Tibial nerve (tissue), 4 donors: ENCODE results near the gene RBMS3. TPM values are rescaled to one million over a fixed set of nuclear protein-coding genes. Genes with fewer than 3 reads are reported as not detected.

Experiments
- DNase-seq, 2 donors: peaks; one replicate each; pipeline ENCODE4 v3.0.0-alpha.2; 2019; ENCODE audit warnings: low spot score in 2 of 2
- H3K27ac ChIP-seq, 4 donors: fragments of 200-600 bp; sonication (generic) in 3 of 4; one replicate each; pipeline ENCODE4 v1.5.1; 2017 to 2019; ENCODE audit warnings: mild to moderate bottlenecking in 1 of 4
- H3K27me3 ChIP-seq, 2 donors: fragments of 200-600 bp; sonication (generic) in 1 of 2; one replicate each; pipeline versions ENCODE4 v1.5.1 to v1.6.0; 2017 to 2019
- H3K36me3 ChIP-seq, 3 donors: fragments of 200-600 bp; sonication (generic); one replicate each; pipeline ENCODE4 v1.5.1; 2018 to 2019
- H3K4me1 ChIP-seq, 4 donors: fragments of 200-600 bp; sonication (generic) in 3 of 4; one replicate each; pipeline ENCODE4 v1.5.1; 2017 to 2019
- H3K4me3 ChIP-seq, 4 donors: fragments of 200-600 bp; sonication (generic) in 3 of 4; one replicate each; pipeline ENCODE4 v1.5.1; 2017 to 2019; ENCODE audit warnings: mild to moderate bottlenecking in 1 of 4, moderate library complexity in 1 of 4
- H3K9me3 ChIP-seq, 4 donors: fragments of 200-600 bp; sonication (generic) in 3 of 4; one replicate each; pipeline ENCODE4 v1.5.1; 2017 to 2019
- EP300 ChIP-seq, 2 donors: sonication (generic); formaldehyde crosslinking; IDR thresholded peaks; one replicate each; pipeline ENCODE4 v1.6.1; 2017; ENCODE audit warnings: antibody characterized with exemption in 2 of 2, mild to moderate bottlenecking in 1 of 2
- POLR2A ChIP-seq, 2 donors: fragments of 450-650 bp; IDR thresholded peaks; one replicate each; pipeline ENCODE4 v1.6.1; 2017; ENCODE audit warnings: antibody characterized with exemption in 2 of 2, mild to moderate bottlenecking in 2 of 2, moderate library complexity in 2 of 2
- WGBS, 2 donors: methylation state at CpG; one replicate each; pipeline ENCODE4 v1.1.5; 2018; 5-methylcytosine and 5-hydroxymethylcytosine counted together
- total RNA-seq, 4 donors: library from RNA; depleted of rRNA; stranded (reverse); fragments of >200 nt; gene quantifications; one replicate each; pipeline ENCODE4 v1.1.0, GENCODE V29; 2016
- TF ChIP-seq, protein P1 (sequence below), 5 experiments: fragments of 200-600 bp in 3 of 5; fragments of 450-650 bp in 2 of 5; sonication (generic) in 3 of 5; IDR thresholded peaks; one replicate each; pipeline ENCODE4 v1.5.1; 2016 to 2019; ENCODE audit warnings: antibody characterized with exemption in 5 of 5, mild to moderate bottlenecking in 3 of 5, moderate library complexity in 2 of 5

Gene RBMS3
- total RNA-seq, 4 donors from 2014 or later, result 157 to 175 (median 161) TPM

DNA sequence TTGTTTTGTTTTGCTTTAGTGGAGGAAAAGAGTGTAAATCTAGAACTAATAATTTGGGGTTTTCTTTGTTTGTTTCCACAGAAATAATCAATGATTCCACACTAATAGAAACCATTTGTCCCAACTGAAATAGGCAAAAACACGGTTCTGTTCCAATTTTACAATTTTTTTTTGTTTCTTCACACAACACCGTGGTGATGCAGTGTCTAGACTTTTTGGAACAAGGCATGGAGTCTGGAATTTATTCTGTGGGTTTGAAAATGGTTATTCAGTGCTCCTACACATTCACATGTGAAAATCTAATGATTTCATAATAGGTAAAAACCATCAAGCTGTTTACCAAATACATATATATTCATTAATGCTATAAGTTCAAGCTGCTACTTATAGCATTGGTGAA lies 696.5 kb downstream of the RBMS3 start:
- H3K4me3 ChIP-seq, result no peak overlapping the region
- peaks cover 0 to 10% (median 0%) of the 10 kb centered on the region in 4 donors for H3K4me1 ChIP-seq
- WGBS, 2 donors, result 35 to 37% methylated on average over 2 of the region's 2 CpGs
- DNase-seq, result no peak
- TF ChIP-seq, protein P1, sequence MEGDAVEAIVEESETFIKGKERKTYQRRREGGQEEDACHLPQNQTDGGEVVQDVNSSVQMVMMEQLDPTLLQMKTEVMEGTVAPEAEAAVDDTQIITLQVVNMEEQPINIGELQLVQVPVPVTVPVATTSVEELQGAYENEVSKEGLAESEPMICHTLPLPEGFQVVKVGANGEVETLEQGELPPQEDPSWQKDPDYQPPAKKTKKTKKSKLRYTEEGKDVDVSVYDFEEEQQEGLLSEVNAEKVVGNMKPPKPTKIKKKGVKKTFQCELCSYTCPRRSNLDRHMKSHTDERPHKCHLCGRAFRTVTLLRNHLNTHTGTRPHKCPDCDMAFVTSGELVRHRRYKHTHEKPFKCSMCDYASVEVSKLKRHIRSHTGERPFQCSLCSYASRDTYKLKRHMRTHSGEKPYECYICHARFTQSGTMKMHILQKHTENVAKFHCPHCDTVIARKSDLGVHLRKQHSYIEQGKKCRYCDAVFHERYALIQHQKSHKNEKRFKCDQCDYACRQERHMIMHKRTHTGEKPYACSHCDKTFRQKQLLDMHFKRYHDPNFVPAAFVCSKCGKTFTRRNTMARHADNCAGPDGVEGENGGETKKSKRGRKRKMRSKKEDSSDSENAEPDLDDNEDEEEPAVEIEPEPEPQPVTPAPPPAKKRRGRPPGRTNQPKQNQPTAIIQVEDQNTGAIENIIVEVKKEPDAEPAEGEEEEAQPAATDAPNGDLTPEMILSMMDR (IDR thresholded peaks at IDR 0.05), result no peak
- no peak for TF ChIP-seq EP300 (IDR thresholded peaks at IDR 0.05)
- H3K27ac ChIP-seq, result no peak overlapping the region
- peaks cover 0 to 7% (median 0%) of the 10 kb centered on the region in 3 donors for H3K36me3 ChIP-seq
- H3K9me3 ChIP-seq, result peaks cover 0 to 18% (median 2%) of the 10 kb centered on the region in 4 donors
- H3K27me3 ChIP-seq, result no peaks in the 10 kb centered on the region

DNA sequence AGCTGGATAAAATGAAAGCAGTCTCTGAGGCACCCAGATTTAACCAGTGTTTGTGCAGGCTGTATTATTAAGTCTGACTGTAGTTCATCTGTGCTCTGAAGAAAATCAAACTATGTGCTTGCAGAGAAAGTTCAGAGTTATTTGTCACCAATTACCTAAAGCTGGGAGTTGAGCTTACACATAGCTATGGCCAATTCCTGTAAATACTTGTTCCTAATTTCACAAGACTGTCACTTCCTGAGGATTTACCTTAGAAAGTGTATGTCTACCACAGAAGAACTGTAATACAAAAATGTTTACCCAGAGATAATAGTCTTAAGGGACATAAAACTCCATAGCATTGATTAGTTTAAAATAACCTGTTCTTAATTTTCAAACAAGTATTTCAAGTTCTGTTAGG lies 697.2 kb downstream of the RBMS3 start:
- Histone ChIP-seq H3K27me3 (no peaks in the 10 kb centered on the region), H3K4me1 (peaks cover 0 to 3% (median 0%) of the 10 kb centered on the region in 4 donors), H3K27ac (no peak overlapping the region), H3K36me3 (peaks cover 0 to 7% (median 0%) of the 10 kb centered on the region in 3 donors), H3K4me3 (no peak overlapping the region), H3K9me3 (peaks cover 0 to 24% (median 4%) of the 10 kb centered on the region in 4 donors)
- DNase-seq, result no peak
- TF ChIP-seq POLR2A (IDR thresholded peaks at IDR 0.05) (no peak), EP300 (IDR thresholded peaks at IDR 0.05) (no peak)
- TF ChIP-seq, protein P1 (IDR thresholded peaks at IDR 0.05), result no peak

DNA sequence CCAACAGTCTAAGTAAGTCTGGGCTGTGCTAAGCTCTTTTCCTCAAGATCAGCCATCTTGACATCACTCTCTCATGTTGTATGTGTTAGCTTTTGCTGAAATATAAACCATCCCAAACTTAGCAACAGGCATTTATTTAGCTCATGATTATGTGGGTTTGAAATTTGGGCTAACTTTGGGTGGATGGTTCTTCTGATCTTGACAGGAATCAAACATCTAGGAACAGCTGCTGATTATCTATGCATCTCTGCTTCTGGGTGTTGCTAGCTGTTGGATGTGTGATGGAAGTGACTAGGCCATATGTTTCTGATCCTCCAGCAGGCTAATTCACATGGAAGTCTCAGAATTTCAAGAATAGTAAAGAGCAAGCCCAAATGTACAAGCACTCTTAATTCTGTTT lies 710.3 kb downstream of the RBMS3 start:
- Histone ChIP-seq H3K36me3 (peaks cover 0 to 28% (median 0%) of the 10 kb centered on the region in 3 donors), H3K27me3 (no peaks in the 10 kb centered on the region), H3K27ac (no peak overlapping the region), H3K4me3 (no peak overlapping the region), H3K9me3 (no peaks in the 10 kb centered on the region), H3K4me1 (no peaks in the 10 kb centered on the region)
- TF ChIP-seq POLR2A (IDR thresholded peaks at IDR 0.05) (no peak), EP300 (IDR thresholded peaks at IDR 0.05) (no peak)
- TF ChIP-seq, protein P1 (IDR thresholded peaks at IDR 0.05), result no peak
- no peak for DNase-seq

DNA sequence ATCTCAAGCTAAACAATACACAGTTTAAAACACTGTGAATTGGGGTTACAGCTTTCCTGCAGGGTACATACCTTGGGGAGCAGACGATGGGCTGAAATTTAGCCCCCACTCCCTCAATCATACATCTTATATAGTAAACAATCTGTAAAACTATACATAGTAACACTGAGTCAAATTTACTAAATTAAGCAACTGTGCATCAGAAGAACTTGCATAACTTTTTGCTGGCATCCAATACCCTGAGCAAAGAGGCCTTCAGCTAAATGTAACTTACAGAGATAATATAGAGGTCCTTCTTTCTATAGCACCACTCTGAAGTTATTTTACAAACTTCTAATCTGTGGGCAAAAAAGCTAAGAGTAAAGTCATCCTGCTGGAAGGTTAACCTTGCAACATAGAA lies 721.9 kb downstream of the RBMS3 start:
- Histone ChIP-seq H3K4me1 (peaks cover 0 to 5% (median 0%) of the 10 kb centered on the region in 4 donors), H3K36me3 (no peaks in the 10 kb centered on the region), H3K27ac (no peak overlapping the region), H3K27me3 (no peaks in the 10 kb centered on the region), H3K4me3 (no peak overlapping the region), H3K9me3 (peaks cover 0 to 5% (median 0%) of the 10 kb centered on the region in 4 donors)
- 57 to 64% methylated on average over 1 of the region's 1 CpG for WGBS, 2 donors
- TF ChIP-seq EP300 (IDR thresholded peaks at IDR 0.05), result no peak
- TF ChIP-seq, protein P1 (IDR thresholded peaks at IDR 0.05), result no peak
- no peak for TF ChIP-seq POLR2A (IDR thresholded peaks at IDR 0.05)
- DNase-seq, result no peak

DNA sequence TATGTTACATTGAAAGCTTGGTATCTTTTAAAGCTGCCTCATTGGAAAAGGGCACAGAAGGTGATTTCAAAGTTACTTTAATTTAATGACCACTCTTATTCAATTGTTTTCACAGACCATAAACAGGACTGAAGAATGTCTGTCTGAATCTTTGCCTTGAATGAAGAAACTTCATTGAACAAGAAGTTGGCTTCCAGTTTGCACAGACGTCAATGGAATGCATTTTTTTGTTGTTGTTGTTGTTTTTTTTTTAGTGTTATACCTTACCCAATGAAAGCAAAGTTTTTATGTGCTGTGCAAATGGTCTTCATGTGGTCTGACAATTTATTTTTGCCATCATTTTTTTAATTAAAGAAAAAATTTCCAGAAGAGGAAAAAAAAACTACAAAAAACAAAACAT lies 722.9 kb downstream of the RBMS3 start:
- Histone ChIP-seq H3K4me1 (peaks cover 0 to 5% (median 0%) of the 10 kb centered on the region in 4 donors), H3K9me3 (peaks cover 0 to 5% (median 0%) of the 10 kb centered on the region in 4 donors), H3K27me3 (no peaks in the 10 kb centered on the region), H3K27ac (peak overlapping the region in 1 of 4 donors; percentile 2), H3K36me3 (no peaks in the 10 kb centered on the region), H3K4me3 (no peak overlapping the region)
- WGBS, 2 donors, result 14 to 19% methylated on average over 1 of the region's 1 CpG
- TF ChIP-seq EP300 (IDR thresholded peaks at IDR 0.05) (no peak), POLR2A (IDR thresholded peaks at IDR 0.05) (no peak)
- TF ChIP-seq, protein P1 (IDR thresholded peaks at IDR 0.05), result no peak
- DNase-seq, result no peak
